ENCODE measurements around the gene USH2A.

Gene USH2A

DNA sequence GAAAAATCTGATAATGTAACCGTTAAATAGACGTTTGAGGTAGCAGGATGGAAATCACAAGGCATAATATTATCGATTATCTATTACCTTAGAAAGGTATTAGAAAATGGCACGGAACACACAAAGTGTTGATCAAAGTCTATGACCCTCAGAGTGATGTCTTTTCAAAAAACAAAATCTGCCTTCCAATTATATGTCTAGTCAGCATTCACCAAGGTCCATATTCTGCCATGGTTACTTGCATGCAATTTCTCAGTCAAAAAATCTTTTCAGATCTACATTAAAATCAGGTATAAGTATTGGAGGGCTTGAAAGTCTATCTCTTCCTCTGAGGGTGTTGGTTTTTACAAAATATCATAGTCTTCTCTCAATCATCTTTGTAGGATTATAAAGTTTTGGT lies 774.3 kb downstream of the USH2A start (continued):
- TF ChIP-seq ZNF518A (tag by site-specific recombination; conservative IDR thresholded peaks at IDR 0.05; ENCODE audit: low read depth) (no peak), MEIS1 (CRISPR knock-in tag; IDR thresholded peaks at IDR 0.05; ENCODE audit: borderline replicate concordance) (no peak), PRDM1 (tag by site-specific recombination; IDR thresholded peaks at IDR 0.05) (no peak), KLF7 (tag by site-specific recombination; IDR thresholded peaks at IDR 0.05; ENCODE audit: borderline replicate concordance) (no peak)

- POLR2A ChIA-PET, result no interaction called here
- Histone ChIP-seq H3K27ac (ENCODE audit: extremely low read depth, low read depth, low read length) (no peak overlapping the region), H3K4me1 (ENCODE audit: control insufficient read depth, insufficient read depth, low read length) (no peaks in the 10 kb centered on the region), H3K4me3 (ENCODE audit: low read depth, low read length) (no peak overlapping the region), H3K36me3 (ENCODE audit: control insufficient read depth in 2 of 2, insufficient read depth in 1 of 2, low read length in 2 of 2) (no peaks in the 10 kb centered on the region), H3K9me3 (ENCODE audit: control insufficient read depth, insufficient read depth, low read depth, low read length) (no peaks in the 10 kb centered on the region)
- CTCF ChIA-PET, result no interaction called here
- TF ChIP-seq ZFP69B (tag by site-specific recombination; IDR thresholded peaks at IDR 0.05) (no peak), ZNF2 (tag by site-specific recombination; IDR thresholded peaks at IDR 0.05) (no peak), ZNF140 (tag by site-specific recombination; IDR thresholded peaks at IDR 0.05) (no peak), ZXDB (tag by site-specific recombination; IDR thresholded peaks at IDR 0.05) (no peak)
These were observed 775.5 kb downstream of the USH2A start for GRCh38 chr1:215647738-215648137.

GRCh38 chr1:215645861-215646260 lies 777.4 kb downstream of the USH2A start:
- ChIA-PET CTCF (no interaction called here), POLR2A (no interaction called here)
- Histone ChIP-seq H3K9me3 (ENCODE audit: control insufficient read depth, insufficient read depth, low read depth, low read length) (no peaks in the 10 kb centered on the region), H3K4me1 (ENCODE audit: control insufficient read depth, insufficient read depth, low read length) (no peaks in the 10 kb centered on the region), H3K27ac (ENCODE audit: extremely low read depth, low read depth, low read length) (no peak overlapping the region), H3K36me3 (ENCODE audit: control insufficient read depth in 2 of 2, insufficient read depth in 1 of 2, low read length in 2 of 2) (no peaks in the 10 kb centered on the region), H3K4me3 (ENCODE audit: low read depth, low read length) (no peak overlapping the region)
- TF ChIP-seq ZNF223 (tag by site-specific recombination; IDR thresholded peaks at IDR 0.05) (no peak), TSHZ1 (tag by site-specific recombination; IDR thresholded peaks at IDR 0.05; ENCODE audit: borderline replicate concordance) (no peak), BCL11B (tag by site-specific recombination; IDR thresholded peaks at IDR 0.05; ENCODE audit: low read depth) (no peak), ZNF530 (tag by site-specific recombination; IDR thresholded peaks at IDR 0.05; ENCODE audit: low read depth) (no peak), ZNF391 (tag by site-specific recombination; IDR thresholded peaks at IDR 0.05; ENCODE audit: borderline replicate concordance, low read depth) (no peak), ZSCAN23 (tag by site-specific recombination; IDR thresholded peaks at IDR 0.05) (no peak), ZNF843 (tag by site-specific recombination; IDR thresholded peaks at IDR 0.05) (no peak)
- TF ChIP-seq, protein P1, sequence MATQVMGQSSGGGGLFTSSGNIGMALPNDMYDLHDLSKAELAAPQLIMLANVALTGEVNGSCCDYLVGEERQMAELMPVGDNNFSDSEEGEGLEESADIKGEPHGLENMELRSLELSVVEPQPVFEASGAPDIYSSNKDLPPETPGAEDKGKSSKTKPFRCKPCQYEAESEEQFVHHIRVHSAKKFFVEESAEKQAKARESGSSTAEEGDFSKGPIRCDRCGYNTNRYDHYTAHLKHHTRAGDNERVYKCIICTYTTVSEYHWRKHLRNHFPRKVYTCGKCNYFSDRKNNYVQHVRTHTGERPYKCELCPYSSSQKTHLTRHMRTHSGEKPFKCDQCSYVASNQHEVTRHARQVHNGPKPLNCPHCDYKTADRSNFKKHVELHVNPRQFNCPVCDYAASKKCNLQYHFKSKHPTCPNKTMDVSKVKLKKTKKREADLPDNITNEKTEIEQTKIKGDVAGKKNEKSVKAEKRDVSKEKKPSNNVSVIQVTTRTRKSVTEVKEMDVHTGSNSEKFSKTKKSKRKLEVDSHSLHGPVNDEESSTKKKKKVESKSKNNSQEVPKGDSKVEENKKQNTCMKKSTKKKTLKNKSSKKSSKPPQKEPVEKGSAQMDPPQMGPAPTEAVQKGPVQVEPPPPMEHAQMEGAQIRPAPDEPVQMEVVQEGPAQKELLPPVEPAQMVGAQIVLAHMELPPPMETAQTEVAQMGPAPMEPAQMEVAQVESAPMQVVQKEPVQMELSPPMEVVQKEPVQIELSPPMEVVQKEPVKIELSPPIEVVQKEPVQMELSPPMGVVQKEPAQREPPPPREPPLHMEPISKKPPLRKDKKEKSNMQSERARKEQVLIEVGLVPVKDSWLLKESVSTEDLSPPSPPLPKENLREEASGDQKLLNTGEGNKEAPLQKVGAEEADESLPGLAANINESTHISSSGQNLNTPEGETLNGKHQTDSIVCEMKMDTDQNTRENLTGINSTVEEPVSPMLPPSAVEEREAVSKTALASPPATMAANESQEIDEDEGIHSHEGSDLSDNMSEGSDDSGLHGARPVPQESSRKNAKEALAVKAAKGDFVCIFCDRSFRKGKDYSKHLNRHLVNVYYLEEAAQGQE (tag by site-specific recombination; IDR thresholded peaks at IDR 0.05), result no peak
- TF ChIP-seq, protein P2, sequence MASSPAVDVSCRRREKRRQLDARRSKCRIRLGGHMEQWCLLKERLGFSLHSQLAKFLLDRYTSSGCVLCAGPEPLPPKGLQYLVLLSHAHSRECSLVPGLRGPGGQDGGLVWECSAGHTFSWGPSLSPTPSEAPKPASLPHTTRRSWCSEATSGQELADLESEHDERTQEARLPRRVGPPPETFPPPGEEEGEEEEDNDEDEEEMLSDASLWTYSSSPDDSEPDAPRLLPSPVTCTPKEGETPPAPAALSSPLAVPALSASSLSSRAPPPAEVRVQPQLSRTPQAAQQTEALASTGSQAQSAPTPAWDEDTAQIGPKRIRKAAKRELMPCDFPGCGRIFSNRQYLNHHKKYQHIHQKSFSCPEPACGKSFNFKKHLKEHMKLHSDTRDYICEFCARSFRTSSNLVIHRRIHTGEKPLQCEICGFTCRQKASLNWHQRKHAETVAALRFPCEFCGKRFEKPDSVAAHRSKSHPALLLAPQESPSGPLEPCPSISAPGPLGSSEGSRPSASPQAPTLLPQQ (tag by site-specific recombination; IDR thresholded peaks at IDR 0.05), result no peak

Data from HEK293 (cell line).